Mesendoderm (in vitro differentiated cells): ENCODE data around the gene IFI27.

ENCODE experiments used
- DNase-seq: peaks from one replicate; pipeline ENCODE4 v3.0.0; 2013
- H2AK5ac ChIP-seq: 2 replicates; pipeline ENCODE4 v1.6.1; 2013; ENCODE audit warnings: low read length, inconsistent platforms
- H2BK120ac ChIP-seq: 2 replicates; pipeline ENCODE4 v1.6.1; 2013; ENCODE audit warnings: low read depth, mild to moderate bottlenecking, low read length, moderate library complexity, mixed read lengths
- H2BK15ac ChIP-seq: replicated peaks from 2 replicates; pipeline ENCODE4 v1.6.1; 2013; ENCODE audit warnings: low read depth, mild to moderate bottlenecking, moderate library complexity
- H2BK5ac ChIP-seq: 2 replicates; pipeline ENCODE4 v1.6.1; 2013; ENCODE audit warnings: low read length, inconsistent platforms
- H3K18ac ChIP-seq: 2 replicates; pipeline ENCODE4 v1.6.1; 2013; ENCODE audit warnings: mild to moderate bottlenecking, low read length, mixed read lengths
- H3K23ac ChIP-seq: one replicate; pipeline ENCODE4 v1.6.1; 2013; ENCODE audit warnings: low read length
- H3K27ac ChIP-seq: 2 replicates; pipeline ENCODE4 v1.5.1; 2013; ENCODE audit warnings: low read depth, mild to moderate bottlenecking, inconsistent platforms, low read length, moderate library complexity
- H3K27me3 ChIP-seq: 2 replicates; pipeline ENCODE4 v1.6.1; 2013; ENCODE audit warnings: low read length, control low read depth, mild to moderate bottlenecking, inconsistent platforms; ENCODE audit not compliant: insufficient read depth, poor library complexity
- H3K36me3 ChIP-seq: 2 replicates; pipeline ENCODE4 v1.6.1; 2013; ENCODE audit warnings: low read length, inconsistent platforms; ENCODE audit not compliant: control insufficient read depth, insufficient read depth
- H3K4ac ChIP-seq: one replicate; pipeline ENCODE4 v1.6.1; 2013; ENCODE audit warnings: low read depth, mild to moderate bottlenecking, low read length, moderate library complexity
- H3K4me1 ChIP-seq: 2 replicates; pipeline ENCODE4 v1.6.1; 2013; ENCODE audit warnings: low read depth, low read length, inconsistent platforms; ENCODE audit not compliant: control insufficient read depth
- H3K4me2 ChIP-seq: 2 replicates; pipeline ENCODE4 v1.6.1; 2013; ENCODE audit warnings: low read length
- H3K4me3 ChIP-seq: 2 replicates; pipeline ENCODE4 v1.5.1; 2013; ENCODE audit warnings: mild to moderate bottlenecking, low read length
- H3K56ac ChIP-seq: one replicate; pipeline ENCODE4 v1.6.1; 2013; ENCODE audit warnings: low read length
- H3K79me1 ChIP-seq: 2 replicates; pipeline ENCODE4 v1.6.1; 2013; ENCODE audit warnings: low read length, inconsistent platforms
- H3K79me2 ChIP-seq: 2 replicates; pipeline ENCODE4 v1.6.1; 2013; ENCODE audit warnings: mild to moderate bottlenecking, low read length; ENCODE audit not compliant: control insufficient read depth, insufficient read depth
- H3K9ac ChIP-seq: 2 replicates; pipeline ENCODE4 v1.6.1; 2013; ENCODE audit warnings: low read length, inconsistent platforms
- H4K5ac ChIP-seq: one replicate; pipeline ENCODE4 v1.6.1; 2013; ENCODE audit warnings: low read length
- H4K8ac ChIP-seq: one replicate; pipeline ENCODE4 v1.6.1; 2013; ENCODE audit warnings: low read depth, mild to moderate bottlenecking, control low read depth, low read length, moderate library complexity
- WGBS: extraction: QIAGEN DNeasy Blood & Tissue Kit; methylation state at CpG from one replicate; pipeline ENCODE4 v1.1.7; 2013; ENCODE audit warnings: low lambda C conversion rate, missing lambda C conversion rate; ENCODE audit not compliant: insufficient coverage; ENCODE audit errors: extremely low coverage; 5-methylcytosine and 5-hydroxymethylcytosine counted together

Gene IFI27

GRCh38 chr14:94139421-94139820, 28.9 kb downstream of the IFI27 start:
- H3K4me3 ChIP-seq = no peak overlapping the region

GRCh38 chr14:94142247-94142646, 31.7 kb downstream of the IFI27 start:
- Histone ChIP-seq H3K4me3 (no peak overlapping the region), H3K23ac (no peak overlapping the region), H3K79me1 (no peaks in the 10 kb centered on the region), H3K4me1 (no peaks in the 10 kb centered on the region), H2AK5ac (no peak overlapping the region), H3K27ac (no peak overlapping the region), H2BK15ac (no peak overlapping the region), H3K36me3 (no peaks in the 10 kb centered on the region), H3K18ac (no peak overlapping the region), H4K8ac (no peak overlapping the region), H3K9ac (no peak overlapping the region), H2BK120ac (no peak overlapping the region), H3K56ac (no peak overlapping the region), H3K27me3 (no peaks in the 10 kb centered on the region), H3K4me2 (no peak overlapping the region), H3K79me2 (no peaks in the 10 kb centered on the region), H2BK5ac (no peak overlapping the region), H3K4ac (no peak overlapping the region), H4K5ac (no peak overlapping the region)
- WGBS = no CpG with 5 or more reads among the region's 3 CpGs
- no peak for DNase-seq

More at GRCh38 chr14:94139421-94139820, 28.9 kb downstream of the IFI27 start:
- Histone ChIP-seq H3K4me2 (no peak overlapping the region), H4K5ac (no peak overlapping the region), H2BK120ac (no peak overlapping the region), H2AK5ac (no peak overlapping the region), H3K36me3 (no peaks in the 10 kb centered on the region), H3K4ac (no peak overlapping the region), H3K56ac (no peak overlapping the region), H3K79me1 (no peaks in the 10 kb centered on the region), H4K8ac (no peak overlapping the region), H3K27me3 (no peaks in the 10 kb centered on the region), H3K4me1 (no peaks in the 10 kb centered on the region), H3K18ac (no peak overlapping the region), H2BK5ac (no peak overlapping the region), H3K27ac (no peak overlapping the region), H3K79me2 (no peaks in the 10 kb centered on the region), H3K23ac (no peak overlapping the region), H3K9ac (no peak overlapping the region), H2BK15ac (no peak overlapping the region)
- no CpG with 5 or more reads among the region's 5 CpGs for WGBS
- DNase-seq = no peak

GRCh38 chr14:94142836-94143235, 32.3 kb downstream of the IFI27 start:
- Histone ChIP-seq H3K79me1 (no peaks in the 10 kb centered on the region), H3K56ac (no peak overlapping the region), H3K4ac (no peak overlapping the region), H3K27me3 (no peaks in the 10 kb centered on the region), H4K8ac (no peak overlapping the region), H3K9ac (no peak overlapping the region), H3K36me3 (no peaks in the 10 kb centered on the region), H3K79me2 (no peaks in the 10 kb centered on the region), H3K4me2 (no peak overlapping the region), H2AK5ac (no peak overlapping the region), H3K4me3 (no peak overlapping the region), H2BK15ac (no peak overlapping the region), H2BK120ac (no peak overlapping the region), H3K18ac (no peak overlapping the region), H4K5ac (no peak overlapping the region), H3K4me1 (no peaks in the 10 kb centered on the region), H3K23ac (no peak overlapping the region), H2BK5ac (no peak overlapping the region), H3K27ac (no peak overlapping the region)
- no CpG with 5 or more reads among the region's 1 CpG for WGBS
- no peak for DNase-seq

GRCh38 chr14:94143239-94143638, 32.7 kb downstream of the IFI27 start:
- no peaks in the 10 kb centered on the region for H3K27me3 ChIP-seq
- no peaks in the 10 kb centered on the region for H3K4me1 ChIP-seq
- H3K36me3 ChIP-seq = no peaks in the 10 kb centered on the region
- H2AK5ac ChIP-seq = no peak overlapping the region
- H3K79me1 ChIP-seq = no peaks in the 10 kb centered on the region
- no peak overlapping the region for H4K8ac ChIP-seq
- H4K5ac ChIP-seq = no peak overlapping the region
- H2BK5ac ChIP-seq = no peak overlapping the region
- DNase-seq = peak; percentile 66
- no peak overlapping the region for H3K4me2 ChIP-seq
- H3K4me3 ChIP-seq = no peak overlapping the region
- no peak overlapping the region for H2BK120ac ChIP-seq
- WGBS = no CpG with 5 or more reads among the region's 3 CpGs
- no peak overlapping the region for H3K27ac ChIP-seq
- H3K18ac ChIP-seq = no peak overlapping the region
- no peak overlapping the region for H3K56ac ChIP-seq
- H3K9ac ChIP-seq = no peak overlapping the region
- H3K23ac ChIP-seq = no peak overlapping the region
- no peak overlapping the region for H2BK15ac ChIP-seq
- no peaks in the 10 kb centered on the region for H3K79me2 ChIP-seq
- H3K4ac ChIP-seq = no peak overlapping the region

GRCh38 chr14:94143711-94144110, 33.2 kb downstream of the IFI27 start:
- Histone ChIP-seq H3K56ac (peak overlapping the region; percentile 64), H3K9ac (no peak overlapping the region), H3K27me3 (no peaks in the 10 kb centered on the region), H3K79me2 (no peaks in the 10 kb centered on the region), H3K4me3 (no peak overlapping the region), H3K79me1 (no peaks in the 10 kb centered on the region), H3K36me3 (no peaks in the 10 kb centered on the region), H3K27ac (no peak overlapping the region), H2BK120ac (no peak overlapping the region), H4K8ac (no peak overlapping the region), H2AK5ac (no peak overlapping the region), H3K4ac (no peak overlapping the region), H4K5ac (no peak overlapping the region), H3K23ac (no peak overlapping the region), H2BK15ac (no peak overlapping the region), H3K4me2 (no peak overlapping the region), H3K4me1 (no peaks in the 10 kb centered on the region), H2BK5ac (no peak overlapping the region), H3K18ac (no peak overlapping the region)
- DNase-seq = no peak
- WGBS = no CpG with 5 or more reads among the region's 4 CpGs

GRCh38 chr14:94144765-94145164, 34.2 kb downstream of the IFI27 start:
- H3K9ac ChIP-seq = no peak overlapping the region
- H3K18ac ChIP-seq = no peak overlapping the region
- H3K36me3 ChIP-seq = no peaks in the 10 kb centered on the region
- H3K4me3 ChIP-seq = no peak overlapping the region
- H3K4me2 ChIP-seq = no peak overlapping the region
- no peak overlapping the region for H3K27ac ChIP-seq
- H3K56ac ChIP-seq = peak overlapping the region; percentile 29
- H3K27me3 ChIP-seq = no peaks in the 10 kb centered on the region
- H4K8ac ChIP-seq = no peak overlapping the region
- H2AK5ac ChIP-seq = no peak overlapping the region
- no peaks in the 10 kb centered on the region for H3K79me2 ChIP-seq
- H3K4ac ChIP-seq = no peak overlapping the region
- H2BK120ac ChIP-seq = no peak overlapping the region
- peak; percentile 82 for DNase-seq
- no peak overlapping the region for H4K5ac ChIP-seq
- no peaks in the 10 kb centered on the region for H3K4me1 ChIP-seq
- no peak overlapping the region for H2BK5ac ChIP-seq
- no peak overlapping the region for H2BK15ac ChIP-seq
- WGBS = no CpG with 5 or more reads among the region's 1 CpG
- H3K23ac ChIP-seq = no peak overlapping the region
- H3K79me1 ChIP-seq = no peaks in the 10 kb centered on the region
